HG03378 (cell line): ENCODE data around the gene DNAL1.
"Not testable (repeated sequence)": the region's sequence is repeated elsewhere in the genome, so short reads cannot be mapped to it uniquely, and the experiment has no call there.

Source experiments
- ATAC-seq: cut with Tn5 transposase; IDR thresholded peaks from one replicate; pipeline ENCODE4 v1.9.1; 2021; ENCODE audit warnings: mild to moderate bottlenecking, moderate library complexity; ENCODE audit not compliant: unreplicated experiment

Gene DNAL1

DNA sequence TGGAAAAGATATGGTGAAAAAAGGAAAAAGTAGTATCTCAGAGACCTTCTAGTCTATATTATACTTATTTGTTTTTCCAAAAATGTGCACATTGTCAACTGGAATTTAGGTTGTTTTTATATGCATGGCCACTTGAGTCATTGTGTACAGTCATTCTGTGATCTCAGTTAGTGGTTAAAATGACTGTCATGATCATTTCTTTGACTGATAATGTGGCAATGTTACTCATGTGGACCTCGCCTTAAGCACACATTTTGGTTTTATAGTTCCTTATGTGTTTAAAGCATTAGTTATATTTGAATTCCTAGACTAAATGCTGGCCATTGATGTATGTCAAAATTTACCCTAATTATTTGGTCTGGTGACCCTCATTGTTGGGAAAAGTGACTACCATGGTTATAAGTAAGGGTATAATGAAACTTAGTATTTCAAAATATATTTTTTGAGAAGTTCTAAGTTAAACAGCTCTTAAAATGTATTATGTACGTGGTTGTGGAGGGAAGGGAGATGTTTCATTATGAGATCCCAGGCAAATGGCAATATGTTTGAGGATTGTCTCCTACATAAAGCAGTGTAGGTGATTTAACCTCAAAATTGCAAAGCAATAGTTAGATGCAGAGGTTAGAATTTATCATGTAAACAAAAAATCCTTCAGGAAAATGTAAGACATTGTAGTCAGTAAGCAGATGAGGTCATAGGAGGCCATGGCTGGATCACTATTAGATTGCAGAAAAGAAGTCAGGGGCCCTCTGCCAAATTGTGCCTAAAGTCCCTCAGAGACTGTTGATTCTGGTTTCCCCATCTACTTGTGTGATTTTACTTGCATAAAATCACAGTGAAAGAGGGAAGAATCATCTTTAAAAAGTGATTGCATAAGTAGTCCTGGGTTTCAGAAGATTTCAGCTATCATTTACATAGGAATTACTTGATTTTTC is 51.9 kb downstream of the DNAL1 start:
- peak; percentile 71 for ATAC-seq

DNA sequence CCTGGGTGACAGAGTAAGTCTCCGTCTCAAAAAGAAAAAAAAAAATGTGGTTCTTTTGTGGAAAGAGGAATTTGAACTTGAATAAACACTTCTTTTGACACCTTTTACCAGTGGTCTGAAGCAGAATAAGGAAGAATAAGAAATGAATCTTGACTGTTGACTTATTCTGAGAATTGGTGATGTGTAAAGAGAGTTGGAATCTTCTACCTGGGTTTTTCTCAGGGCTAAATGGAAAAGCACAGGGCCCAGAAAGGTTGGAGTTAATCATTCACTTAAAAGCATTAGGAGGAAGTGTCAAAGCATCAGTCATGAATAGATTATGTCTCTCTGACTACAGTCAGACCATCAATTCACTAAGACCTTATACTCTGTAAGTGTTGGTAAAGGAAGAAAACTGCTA is 55.5 kb downstream of the DNAL1 start:
- ATAC-seq: no peak

DNA sequence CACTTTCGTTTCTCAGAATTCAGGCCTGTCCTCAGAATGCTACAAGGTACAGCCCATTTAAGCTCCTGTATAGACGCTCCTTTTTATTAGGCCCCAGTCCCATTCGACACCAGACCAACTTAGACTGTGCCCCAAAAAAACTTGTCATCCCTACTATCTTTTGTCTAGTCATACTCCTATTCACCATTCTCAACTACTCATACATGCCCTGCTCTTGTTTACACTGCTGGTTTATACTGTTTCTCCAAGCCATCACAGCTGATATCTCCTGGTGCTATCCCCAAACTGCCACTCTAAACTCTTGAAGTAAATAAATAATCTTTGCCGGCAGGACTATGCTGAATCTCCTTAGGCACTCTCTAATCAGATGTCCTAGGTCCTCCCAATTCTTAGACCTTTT is 63.3 kb downstream of the DNAL1 start:
- not testable (repeated sequence) for ATAC-seq

DNA sequence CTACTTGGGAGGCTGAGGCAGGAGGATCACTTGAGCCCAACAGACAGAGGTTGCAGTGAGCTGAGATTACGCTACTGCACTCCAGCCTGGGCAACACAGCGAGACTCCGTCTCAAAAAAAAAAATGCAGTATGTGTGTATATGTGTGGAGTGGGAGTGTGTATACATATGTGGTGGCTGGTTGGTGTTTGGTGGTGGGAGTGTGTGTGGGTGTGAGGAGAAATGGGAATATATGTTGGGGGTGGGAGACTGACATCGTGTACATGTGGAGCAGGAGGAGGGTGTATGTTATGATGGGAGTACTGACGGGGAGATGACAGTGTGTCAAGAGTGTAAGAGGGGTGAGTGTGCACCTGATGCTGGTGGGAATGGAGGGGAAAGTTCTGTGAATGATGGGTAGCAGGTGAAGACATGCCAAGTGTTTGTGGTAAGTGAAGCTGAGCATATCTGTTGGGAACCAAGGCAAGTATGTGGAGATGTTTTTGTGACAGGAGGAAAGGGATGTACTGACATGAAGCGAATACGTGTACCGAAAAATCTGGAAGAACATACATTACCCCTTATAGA is 65.2 kb downstream of the DNAL1 start:
- no peak for ATAC-seq

DNA sequence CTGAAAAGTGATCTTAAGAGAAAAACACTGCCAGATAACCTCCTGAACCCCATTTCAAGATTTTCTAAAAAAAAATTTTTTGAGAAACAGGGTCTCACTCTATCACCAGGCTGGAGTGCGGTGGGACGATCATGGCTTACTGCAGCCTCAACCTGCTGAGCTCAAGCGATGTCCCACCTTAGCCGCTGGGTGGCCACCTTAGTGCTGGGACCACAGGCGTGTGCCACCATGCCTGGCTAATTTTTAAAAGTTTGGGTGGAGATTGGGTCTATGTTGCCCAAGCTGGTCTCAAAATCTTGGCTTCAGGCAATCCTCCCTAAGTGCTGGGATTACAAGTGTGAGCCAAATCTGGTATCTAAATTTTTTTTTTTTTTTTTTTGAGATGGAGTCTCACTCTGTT is 66.0 kb downstream of the DNAL1 start:
- ATAC-seq: no peak

DNA sequence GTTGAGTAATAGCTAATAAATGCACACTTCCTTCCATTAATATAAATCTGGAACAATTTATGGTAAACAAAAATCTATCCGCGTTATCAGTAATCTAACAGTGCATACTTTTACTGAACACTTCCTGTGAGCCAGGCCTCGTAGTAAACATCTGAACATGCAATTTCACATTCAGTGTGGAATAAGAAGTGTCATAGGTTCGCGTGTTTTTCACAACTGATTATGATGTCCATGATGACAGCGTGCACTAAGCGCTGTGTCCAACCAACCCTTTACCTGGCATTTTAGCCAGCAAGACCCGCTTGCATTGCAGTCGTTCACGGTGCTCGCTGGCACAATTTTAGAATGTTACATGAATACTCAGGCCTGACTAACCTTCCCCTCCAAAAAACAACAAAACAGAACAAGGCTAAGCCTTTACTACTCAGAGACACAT is 67.3 kb downstream of the DNAL1 start:
- no peak for ATAC-seq

DNA sequence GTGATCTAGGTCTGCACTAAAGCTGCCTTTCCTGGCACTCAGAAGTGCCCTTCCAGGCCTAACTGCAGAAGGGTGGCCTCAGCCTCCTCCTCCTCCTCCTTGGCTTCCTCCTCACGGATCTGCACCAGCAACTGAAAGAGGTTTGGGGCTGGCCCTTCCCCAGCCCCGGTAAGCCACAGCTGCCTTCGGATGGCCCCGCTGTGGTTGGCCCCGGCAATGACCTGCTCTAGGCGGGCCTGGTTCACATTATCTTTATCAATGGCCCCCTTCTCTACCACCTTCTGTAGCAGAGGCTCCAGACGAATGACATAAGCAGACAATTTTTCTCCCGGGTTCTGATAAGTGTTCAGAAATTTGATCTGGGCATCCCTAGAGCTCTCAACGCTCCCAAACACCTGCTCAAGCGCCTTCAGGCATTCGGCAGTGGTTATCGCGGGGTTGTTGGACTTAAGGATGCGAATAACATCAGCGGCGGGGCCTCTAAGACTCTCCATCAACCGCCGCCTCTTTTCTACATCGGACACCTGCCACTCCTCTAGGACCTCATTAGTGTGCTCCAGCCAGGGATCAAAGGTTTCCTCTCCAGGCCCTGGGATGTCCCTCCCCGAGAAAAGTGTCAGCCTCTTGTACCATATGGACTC is 67.9 kb downstream of the DNAL1 start:
- no peak for ATAC-seq

DNA sequence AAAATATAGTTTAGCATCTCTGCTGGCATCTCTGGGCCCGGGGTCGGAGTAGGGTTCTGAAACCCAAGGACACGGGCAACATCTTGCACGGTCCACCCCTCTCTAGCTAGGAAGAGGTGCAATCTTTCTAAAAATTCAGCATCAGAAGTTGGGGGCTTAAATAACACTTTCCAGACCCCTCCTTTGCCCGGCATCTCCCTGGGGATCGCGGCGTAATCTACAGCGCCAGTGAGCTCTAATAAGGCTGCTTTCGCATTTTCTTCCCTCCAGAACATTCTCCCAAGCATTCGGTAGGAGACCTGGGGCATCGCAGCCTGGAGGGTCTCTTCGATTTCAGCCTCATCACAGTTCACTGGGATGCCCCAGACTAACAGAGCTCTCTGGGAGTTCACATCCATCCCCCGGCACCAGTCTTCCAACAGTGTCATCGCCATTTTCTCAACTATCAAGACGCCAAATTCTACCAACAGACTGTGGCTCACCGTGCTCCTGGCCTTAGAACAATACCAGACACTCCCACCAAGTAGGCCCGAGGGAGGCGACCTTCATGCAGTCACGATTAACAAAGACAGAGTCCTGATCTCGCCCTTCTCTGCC is 68.5 kb downstream of the DNAL1 start:
- no peak for ATAC-seq

DNA sequence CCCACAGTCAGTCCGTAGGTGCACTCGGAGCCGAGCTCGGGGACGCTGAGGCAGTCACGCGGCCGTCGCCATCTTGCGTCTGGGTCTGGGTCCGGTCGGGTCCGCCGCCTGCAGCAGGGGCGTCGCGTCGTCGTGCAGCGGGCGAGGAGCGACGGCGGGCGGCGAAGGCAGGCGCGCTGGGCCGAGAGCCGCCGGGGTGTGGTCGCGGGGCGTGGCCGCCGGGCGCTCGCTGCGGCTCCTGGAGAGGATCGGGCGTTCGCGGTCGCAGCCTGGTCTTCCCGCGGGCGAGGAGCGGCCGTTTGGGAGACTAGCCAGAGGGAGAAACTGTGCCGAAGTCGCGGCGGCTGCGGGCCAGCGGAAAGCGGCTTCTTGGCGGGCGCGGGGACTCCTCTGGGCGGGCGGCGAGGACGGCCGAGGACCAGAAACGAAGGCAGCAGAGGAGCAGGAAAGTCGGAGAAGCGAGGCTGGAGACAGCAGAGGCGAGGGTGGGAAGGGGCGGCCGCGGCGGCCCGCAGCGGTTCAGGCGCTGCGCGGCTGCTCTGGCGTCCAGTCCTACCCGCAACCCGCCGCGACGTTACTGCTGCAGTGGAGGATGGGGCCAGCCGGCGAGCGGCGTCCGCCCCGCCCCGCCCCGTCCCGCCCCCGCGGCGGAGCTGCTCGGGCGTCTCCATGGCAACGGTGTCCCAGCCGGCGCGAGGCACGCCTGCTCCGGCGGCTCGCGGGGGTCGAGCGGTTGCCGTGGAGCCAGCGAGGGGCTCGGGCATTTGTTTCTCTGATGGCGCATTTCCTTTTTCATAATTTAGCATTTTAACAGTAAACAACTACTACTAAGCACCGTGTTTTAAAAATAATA is 69.2 kb downstream of the DNAL1 start, which contains the start of gene PNMA1:
TSS of gene PNMA1 (minus strand) at position 582 of the 853 bp plus-strand sequence. CDS start 745 bp downstream, outside the sequence.
- ATAC-seq: peak; percentile 53

DNA sequence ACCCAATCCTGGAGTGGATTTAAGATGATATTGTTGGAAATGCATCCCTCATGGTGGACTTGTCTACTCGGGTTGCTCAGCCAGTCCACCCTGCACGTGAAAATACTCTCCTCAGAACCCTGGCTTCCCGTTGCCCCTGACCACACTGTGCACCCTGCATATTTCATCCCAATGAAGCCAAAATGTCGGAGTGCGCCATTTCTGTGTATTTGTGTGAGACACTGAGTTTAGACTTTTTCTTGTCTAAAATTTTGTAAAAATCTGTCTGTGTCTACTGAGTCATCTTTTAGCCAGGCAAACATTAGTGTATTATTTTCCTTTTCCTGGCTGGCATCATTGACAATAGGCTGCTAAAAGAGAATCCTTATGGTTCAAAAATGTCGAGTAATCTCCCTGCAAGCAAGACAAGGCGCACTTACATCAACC is 69.9 kb downstream of the DNAL1 start:
- ATAC-seq: peak; percentile 20

DNA sequence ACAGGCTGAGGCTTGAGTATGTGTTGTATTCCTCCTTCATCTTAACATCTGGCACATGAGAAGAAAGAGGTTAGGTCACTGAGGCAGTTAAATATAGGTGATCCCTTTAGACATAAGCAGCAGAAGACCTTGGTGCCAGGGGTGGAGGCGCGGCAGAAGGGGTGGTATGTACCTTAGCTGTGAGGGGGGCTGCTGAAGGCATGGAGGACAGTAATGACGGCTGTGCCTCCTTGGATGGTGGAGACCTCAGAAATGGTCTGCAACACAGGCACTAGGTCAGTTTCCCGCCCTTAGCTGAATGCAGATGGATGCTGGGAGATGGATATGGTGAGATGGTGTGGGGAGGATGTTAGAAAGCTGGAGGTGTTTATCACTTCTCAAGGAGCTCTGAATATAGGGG is 70.9 kb downstream of the DNAL1 start:
- no peak for ATAC-seq

DNA sequence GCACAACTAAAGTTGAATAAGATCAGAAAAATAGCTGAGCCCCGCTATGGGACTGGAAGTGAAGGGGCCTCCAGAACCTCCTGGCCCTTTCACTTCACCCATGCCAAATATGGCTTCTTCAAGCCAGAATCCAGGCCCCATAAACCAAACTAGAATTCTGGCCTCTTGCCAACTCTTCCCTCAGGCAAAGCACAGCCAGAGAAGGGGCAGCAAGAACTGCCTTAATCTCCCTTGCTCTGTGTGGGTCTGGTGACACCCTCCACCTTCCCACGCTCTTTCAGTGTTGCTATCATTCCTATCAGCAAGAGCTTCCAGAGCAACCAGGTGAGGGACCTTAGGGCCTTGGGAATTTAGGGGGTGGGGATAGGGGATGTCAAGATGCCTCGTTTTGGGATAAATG is 72.5 kb downstream of the DNAL1 start:
- no peak for ATAC-seq

DNA sequence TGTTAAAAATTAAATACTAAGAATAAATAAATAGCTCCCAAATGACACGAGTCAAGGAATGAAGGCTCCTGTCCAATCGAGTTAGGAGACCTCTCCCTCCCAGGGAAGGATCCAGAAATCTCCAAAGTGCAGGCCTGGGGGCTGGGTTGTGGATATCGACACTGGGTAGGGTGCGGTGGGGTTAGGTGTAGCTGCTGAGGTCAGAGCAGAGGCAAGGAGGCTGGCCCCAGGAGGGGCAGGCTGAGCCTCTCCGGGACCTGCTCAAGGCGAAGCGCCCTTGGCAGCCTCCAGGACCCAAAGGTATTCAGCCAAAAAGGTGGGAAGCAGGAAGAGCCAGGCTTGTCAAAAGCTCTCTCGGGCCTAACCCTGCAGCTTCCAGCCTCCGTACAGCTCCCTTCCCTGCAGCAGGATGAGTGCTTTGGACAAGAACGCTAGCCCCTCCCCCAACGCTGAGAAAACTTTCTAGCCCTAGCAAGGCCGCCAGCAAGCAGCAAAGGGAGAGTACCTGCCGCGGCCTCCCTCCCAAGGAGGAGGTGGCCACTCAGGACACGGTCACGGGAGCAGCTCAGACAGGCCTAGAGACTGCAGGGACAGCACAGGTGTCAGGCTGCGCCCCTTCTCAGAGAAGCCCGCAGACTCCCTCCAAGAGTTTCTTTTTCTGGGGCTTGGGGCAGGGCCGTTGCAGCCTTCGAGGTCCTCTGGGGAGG is 73.1 kb downstream of the DNAL1 start:
- ATAC-seq: no peak

DNA sequence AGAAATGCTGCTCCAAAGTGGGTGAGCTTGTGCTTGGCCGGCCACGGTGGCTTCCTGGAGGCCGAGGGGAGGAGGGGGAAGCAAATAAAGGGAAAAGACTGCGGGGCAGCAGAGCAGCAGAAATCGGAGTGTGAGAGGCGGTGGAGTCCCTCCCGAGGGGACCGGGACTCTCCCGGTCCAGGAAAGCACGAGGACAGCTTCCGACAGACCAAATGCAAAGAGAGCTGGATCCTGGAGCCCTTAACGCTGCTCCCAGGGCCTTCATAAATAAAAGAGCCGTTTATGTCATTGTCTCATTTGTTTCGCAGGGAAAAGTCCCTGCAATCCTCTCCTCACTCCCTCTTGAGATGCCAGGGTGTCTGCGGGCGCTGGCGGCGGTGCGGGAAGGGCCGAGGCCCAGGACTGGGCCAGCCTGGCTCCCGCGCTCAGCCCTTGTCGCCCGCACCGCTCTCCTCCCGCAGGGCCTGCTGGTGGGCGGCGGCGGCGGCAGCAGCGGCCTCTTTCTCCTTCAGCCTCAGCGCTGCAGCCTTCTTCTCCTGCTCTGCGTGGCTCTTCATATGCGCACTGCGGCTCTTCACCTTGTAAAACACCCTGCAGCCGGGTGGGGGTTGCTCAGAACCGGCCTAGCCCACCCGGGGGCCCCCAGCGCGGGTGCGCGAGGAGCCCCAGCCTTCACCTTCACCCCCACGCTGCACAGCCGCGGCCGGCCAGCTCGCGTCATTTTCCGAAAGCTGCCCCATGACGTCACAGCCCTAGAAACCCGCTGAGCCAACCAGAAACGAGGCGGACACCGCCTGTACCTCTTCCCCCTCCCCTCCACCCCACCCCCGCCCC is 73.8 kb downstream of the DNAL1 start:
- ATAC-seq: no peak

DNA sequence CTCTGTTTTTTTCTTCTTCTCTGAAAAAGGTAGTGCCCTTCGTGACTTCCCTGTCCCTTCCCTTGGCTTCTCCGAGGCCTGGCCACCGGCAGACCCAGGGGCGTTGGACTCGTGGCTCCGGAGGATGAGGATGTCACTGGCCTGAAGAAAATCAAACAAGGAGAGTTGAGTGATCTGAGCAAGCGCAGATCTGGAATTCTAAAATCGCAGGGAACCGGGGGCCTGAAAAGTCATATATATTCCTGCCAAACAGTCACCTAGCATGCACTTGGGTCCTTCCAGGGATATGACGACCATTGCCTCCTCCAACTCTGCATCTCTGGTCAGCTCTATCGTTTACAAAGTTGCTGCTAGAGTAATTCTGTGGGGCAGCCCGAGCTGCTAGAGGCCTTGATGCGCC is 74.6 kb downstream of the DNAL1 start:
- ATAC-seq: no peak

DNA sequence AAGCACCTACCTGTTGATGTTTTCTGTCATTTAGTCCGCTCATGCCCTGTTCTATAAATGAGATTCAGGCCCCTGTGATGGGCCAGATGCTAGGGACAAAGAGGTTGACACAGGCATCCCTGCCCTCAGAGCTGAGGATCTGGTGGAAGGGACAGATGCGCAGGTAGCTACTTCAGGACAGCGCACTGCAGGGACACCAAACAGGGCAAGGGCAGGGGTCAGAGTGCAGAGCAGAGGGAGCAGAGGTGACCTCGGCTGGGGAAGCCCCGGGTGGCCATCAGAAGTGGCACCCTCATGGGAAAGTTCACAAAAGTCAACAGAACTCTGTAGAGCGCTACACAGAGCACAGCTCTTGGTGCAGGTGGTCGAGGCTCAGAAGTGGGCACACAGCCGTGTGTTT is 75.0 kb downstream of the DNAL1 start:
- ATAC-seq: no peak

DNA sequence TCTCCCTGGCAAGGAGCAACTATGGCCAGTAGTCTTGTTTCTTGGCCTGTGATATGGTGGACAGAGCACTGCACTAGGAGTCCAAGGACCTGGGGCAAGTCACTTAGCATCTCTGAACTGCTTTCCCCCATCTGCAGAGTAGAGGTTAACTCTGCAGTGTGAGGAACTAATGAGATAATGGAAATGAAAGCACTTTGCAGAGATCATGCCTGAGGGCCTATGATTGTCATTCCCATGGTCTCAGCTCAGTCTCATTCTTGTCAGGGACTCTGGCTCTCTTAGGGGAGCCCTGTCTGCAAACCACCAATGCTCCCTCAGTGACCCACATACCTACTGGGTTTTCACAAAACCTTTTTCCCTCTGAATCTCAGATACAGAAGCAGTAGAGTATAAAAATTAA is 75.8 kb downstream of the DNAL1 start:
- ATAC-seq: no peak

DNA sequence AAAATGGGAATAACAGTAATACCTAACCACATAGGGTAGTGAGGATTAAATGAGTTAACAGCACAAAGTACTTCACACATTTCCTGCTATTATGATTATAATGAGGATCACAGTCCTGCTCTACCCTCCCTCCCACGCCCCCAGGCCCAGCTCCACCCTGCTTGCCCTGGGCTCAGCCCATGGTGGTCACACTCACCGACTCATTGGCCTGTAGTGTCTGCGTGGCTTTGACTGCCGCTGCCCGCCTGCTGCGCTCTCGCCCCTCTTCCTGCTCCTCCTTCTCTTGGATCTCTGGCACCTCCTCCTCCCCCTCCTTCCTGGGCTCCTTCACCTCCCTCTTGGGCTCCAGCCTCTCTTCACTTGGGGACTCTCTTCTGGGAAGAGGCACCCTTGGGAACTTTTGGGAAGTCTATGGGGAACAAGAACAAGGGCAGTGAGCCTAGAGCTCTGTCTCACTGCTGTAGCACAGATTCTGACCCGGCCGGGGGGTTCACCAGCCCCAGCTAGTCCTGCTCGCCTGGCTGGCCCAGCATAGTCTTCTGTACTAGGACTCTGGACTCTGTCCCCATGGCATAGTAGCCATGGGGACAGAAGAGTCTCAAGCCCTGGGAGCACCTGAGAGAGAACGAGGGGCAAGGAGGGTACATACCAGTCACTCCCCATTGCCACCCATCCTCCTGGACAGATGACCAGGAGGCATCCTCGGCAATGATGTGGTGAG is 76.5 kb downstream of the DNAL1 start:
- ATAC-seq: no peak
